HepG2 (cell line): Measurements from ENCODE around the gene PTTG1.

Experiments
- EZH2 ChIP-seq: conservative IDR thresholded peaks from 2 replicates; pipeline ENCODE4 v1.6.1; 2012; ENCODE audit warnings: mild to moderate bottlenecking, low read depth, low read length, moderate library complexity
- HDAC6 ChIP-seq: fragments of 200-600 bp; sonication (generic); IDR thresholded peaks from 2 replicates; pipeline ENCODE4 v1.7.0; 2017; ENCODE audit warnings: mild to moderate bottlenecking, antibody characterized with exemption, low read length, low read depth
- NR2F6 ChIP-seq, 2 experiments: IDR thresholded peaks; 2 replicates each; pipeline ENCODE4 v1.6.1; 2016; ENCODE audit warnings: antibody characterized with exemption in 1 of 2, mild to moderate bottlenecking in 1 of 2
- TARDBP ChIP-seq: sonication (generic); formaldehyde crosslinking; IDR thresholded peaks from 2 replicates; pipeline ENCODE4 v1.8.0; 2022; ENCODE audit warnings: mild to moderate bottlenecking, missing genetic modification reagents
- ZFAT ChIP-seq: sonication (generic); formaldehyde crosslinking; conservative IDR thresholded peaks from 2 replicates; pipeline ENCODE4 v1.8.1; 2023; ENCODE audit warnings: missing genetic modification reagents, inconsistent platforms
- ZNF142 ChIP-seq: sonication (generic); formaldehyde crosslinking; IDR thresholded peaks from 2 replicates; pipeline ENCODE4 v1.4.0; 2020; ENCODE audit warnings: missing genetic modification reagents
- ZNF549 ChIP-seq: sonication (generic); formaldehyde crosslinking; IDR thresholded peaks from 2 replicates; pipeline ENCODE4 v1.5.0; 2020; ENCODE audit warnings: missing genetic modification reagents
- ZSCAN20 ChIP-seq: sonication (generic); formaldehyde crosslinking; IDR thresholded peaks from 2 replicates; pipeline ENCODE4 v1.4.0; 2020; ENCODE audit warnings: missing genetic modification reagents, mild to moderate bottlenecking, borderline replicate concordance
- TF ChIP-seq, protein P1 (sequence below): sonication (generic); formaldehyde crosslinking; IDR thresholded peaks from 2 replicates; pipeline ENCODE4 v1.5.0; 2020; ENCODE audit warnings: mild to moderate bottlenecking, missing genetic modification reagents, moderate library complexity
- TF ChIP-seq, protein P2 (sequence below): sonication (generic); formaldehyde crosslinking; IDR thresholded peaks from 2 replicates; pipeline ENCODE4 v1.9.0; 2021; ENCODE audit warnings: missing genetic modification reagents, borderline replicate concordance
- TF ChIP-seq, protein P3 (sequence below): IDR thresholded peaks from 2 replicates; pipeline ENCODE4 v1.6.1; 2018; ENCODE audit warnings: missing genetic modification reagents

DNA sequence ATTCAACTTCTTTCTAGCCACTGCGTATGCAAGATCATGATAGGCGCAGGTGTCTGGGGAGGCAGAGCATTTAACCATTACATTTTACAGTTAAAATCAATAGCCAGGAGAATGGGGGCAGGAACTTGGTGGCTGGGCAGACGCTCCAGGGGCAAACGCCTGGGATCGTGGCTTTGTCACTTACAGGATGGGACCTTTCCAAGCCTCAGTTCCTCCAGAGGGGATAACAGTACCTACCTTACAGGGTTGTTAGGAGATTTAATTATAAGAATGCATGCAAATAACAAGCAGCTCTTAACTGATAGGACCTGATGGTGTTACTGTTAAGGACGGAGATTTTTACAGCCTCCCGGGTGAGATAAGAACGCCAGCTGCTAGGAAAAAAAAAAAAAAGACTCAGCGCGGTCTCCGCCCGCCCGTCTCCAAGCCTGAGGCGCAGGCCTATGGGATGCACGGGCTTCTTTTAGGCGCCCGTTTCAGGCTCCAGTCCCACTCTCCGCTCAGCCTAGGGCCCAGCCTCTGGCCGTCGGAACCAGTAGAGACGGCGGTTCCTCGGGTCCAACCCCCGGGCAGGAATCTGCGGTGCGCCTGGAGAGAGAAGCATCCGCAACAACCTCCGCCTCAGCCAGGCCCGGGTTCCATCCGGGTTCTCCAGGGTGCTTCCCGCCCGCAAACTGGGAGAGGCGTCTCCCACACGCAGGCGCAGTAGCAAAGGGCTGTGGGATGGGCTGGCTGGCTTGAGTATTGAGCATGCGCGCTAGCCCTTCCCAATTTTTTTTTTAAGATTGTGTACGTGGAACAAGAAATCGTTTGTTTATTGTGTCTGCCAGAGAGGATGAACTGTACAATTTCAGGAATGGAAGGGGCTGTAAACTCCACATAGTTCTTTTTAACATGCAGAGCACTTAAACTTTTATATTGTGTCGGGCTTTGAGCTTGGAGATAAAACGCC is 22.0 kb upstream of the PTTG1 start, which contains the start of gene FAM200C:
- TF ChIP-seq HDAC6 (no peak), ZSCAN20 (no peak), ZNF549 (CRISPR knock-in tag) (no peak), EZH2 (no peak), TARDBP (no peak), NR2F6 (IDR thresholded peaks at IDR 0.05) (no peak), NR2F6 (CRISPR knock-in tag; IDR thresholded peaks at IDR 0.05) (no peak), ZFAT (CRISPR knock-in tag) (no peak), ZNF142 (peak; percentile 92)
- TF ChIP-seq, protein P1, sequence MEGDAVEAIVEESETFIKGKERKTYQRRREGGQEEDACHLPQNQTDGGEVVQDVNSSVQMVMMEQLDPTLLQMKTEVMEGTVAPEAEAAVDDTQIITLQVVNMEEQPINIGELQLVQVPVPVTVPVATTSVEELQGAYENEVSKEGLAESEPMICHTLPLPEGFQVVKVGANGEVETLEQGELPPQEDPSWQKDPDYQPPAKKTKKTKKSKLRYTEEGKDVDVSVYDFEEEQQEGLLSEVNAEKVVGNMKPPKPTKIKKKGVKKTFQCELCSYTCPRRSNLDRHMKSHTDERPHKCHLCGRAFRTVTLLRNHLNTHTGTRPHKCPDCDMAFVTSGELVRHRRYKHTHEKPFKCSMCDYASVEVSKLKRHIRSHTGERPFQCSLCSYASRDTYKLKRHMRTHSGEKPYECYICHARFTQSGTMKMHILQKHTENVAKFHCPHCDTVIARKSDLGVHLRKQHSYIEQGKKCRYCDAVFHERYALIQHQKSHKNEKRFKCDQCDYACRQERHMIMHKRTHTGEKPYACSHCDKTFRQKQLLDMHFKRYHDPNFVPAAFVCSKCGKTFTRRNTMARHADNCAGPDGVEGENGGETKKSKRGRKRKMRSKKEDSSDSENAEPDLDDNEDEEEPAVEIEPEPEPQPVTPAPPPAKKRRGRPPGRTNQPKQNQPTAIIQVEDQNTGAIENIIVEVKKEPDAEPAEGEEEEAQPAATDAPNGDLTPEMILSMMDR (CRISPR knock-in tag) = no peak
- TF ChIP-seq, protein P2, sequence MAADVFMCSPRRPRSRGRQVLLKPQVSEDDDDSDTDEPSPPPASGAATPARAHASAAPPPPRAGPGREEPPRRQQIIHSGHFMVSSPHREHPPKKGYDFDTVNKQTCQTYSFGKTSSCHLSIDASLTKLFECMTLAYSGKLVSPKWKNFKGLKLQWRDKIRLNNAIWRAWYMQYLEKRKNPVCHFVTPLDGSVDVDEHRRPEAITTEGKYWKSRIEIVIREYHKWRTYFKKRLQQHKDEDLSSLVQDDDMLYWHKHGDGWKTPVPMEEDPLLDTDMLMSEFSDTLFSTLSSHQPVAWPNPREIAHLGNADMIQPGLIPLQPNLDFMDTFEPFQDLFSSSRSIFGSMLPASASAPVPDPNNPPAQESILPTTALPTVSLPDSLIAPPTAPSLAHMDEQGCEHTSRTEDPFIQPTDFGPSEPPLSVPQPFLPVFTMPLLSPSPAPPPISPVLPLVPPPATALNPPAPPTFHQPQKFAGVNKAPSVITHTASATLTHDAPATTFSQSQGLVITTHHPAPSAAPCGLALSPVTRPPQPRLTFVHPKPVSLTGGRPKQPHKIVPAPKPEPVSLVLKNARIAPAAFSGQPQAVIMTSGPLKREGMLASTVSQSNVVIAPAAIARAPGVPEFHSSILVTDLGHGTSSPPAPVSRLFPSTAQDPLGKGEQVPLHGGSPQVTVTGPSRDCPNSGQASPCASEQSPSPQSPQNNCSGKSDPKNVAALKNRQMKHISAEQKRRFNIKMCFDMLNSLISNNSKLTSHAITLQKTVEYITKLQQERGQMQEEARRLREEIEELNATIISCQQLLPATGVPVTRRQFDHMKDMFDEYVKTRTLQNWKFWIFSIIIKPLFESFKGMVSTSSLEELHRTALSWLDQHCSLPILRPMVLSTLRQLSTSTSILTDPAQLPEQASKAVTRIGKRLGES = no peak
- TF ChIP-seq, protein P3, sequence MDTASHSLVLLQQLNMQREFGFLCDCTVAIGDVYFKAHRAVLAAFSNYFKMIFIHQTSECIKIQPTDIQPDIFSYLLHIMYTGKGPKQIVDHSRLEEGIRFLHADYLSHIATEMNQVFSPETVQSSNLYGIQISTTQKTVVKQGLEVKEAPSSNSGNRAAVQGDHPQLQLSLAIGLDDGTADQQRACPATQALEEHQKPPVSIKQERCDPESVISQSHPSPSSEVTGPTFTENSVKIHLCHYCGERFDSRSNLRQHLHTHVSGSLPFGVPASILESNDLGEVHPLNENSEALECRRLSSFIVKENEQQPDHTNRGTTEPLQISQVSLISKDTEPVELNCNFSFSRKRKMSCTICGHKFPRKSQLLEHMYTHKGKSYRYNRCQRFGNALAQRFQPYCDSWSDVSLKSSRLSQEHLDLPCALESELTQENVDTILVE (CRISPR knock-in tag) = peak; percentile 24; the same call in 1 of the 2 replicates
